ENCODE results near the gene UBIAD1.
"Not testable (repeated sequence)": the region's sequence is repeated elsewhere in the genome, so short reads cannot be mapped to it uniquely, and the experiment has no call there.

UBIAD1 gene

GRCh38 chr1:11272832-11273594, at the start of gene UBIAD1:
TSS of gene UBIAD1 (plus strand) at chr1:11273198. CDS start at chr1:11273532, 334 bp downstream.
- DNase-seq, result peak; percentile 84

- DNase-seq, result no peak
Observed at GRCh38 chr1:11227106-11228077, 45.6 kb upstream of the UBIAD1 start.

GRCh38 chr1:11229203-11229602, 43.8 kb upstream of the UBIAD1 start:
- DNase-seq, result no peak

GRCh38 chr1:11233208-11233607, 39.8 kb upstream of the UBIAD1 start:
- no peak for DNase-seq

- no peak for DNase-seq
Observed at GRCh38 chr1:11237356-11237755, 35.6 kb upstream of the UBIAD1 start.

GRCh38 chr1:11238311-11238710, 34.7 kb upstream of the UBIAD1 start:
- no peak for DNase-seq

GRCh38 chr1:11245248-11245647, 27.8 kb upstream of the UBIAD1 start:
- DNase-seq, result no peak

- DNase-seq, result peak; percentile 27
Observed at GRCh38 chr1:11245904-11246719, 26.9 kb upstream of the UBIAD1 start.

- DNase-seq, result no peak
Observed at GRCh38 chr1:11248169-11248568, 24.8 kb upstream of the UBIAD1 start.

GRCh38 chr1:11252538-11252937, 20.5 kb upstream of the UBIAD1 start:
- DNase-seq, result no peak

- DNase-seq, result no peak
Observed at GRCh38 chr1:11253226-11253625, 19.8 kb upstream of the UBIAD1 start.

GRCh38 chr1:11256299-11256698, 16.7 kb upstream of the UBIAD1 start:
- DNase-seq, result no peak

GRCh38 chr1:11262171-11263049, 10.6 kb upstream of the UBIAD1 start, which contains the start of gene MTOR:
TSS of gene MTOR (minus strand) at chr1:11262551. CDS start at chr1:11259409, 3,142 bp downstream.
- peak; percentile 99 for DNase-seq

- no peak for DNase-seq
Observed at GRCh38 chr1:11266268-11267074, 6.5 kb upstream of the UBIAD1 start.

- not testable (repeated sequence) for DNase-seq
Observed at GRCh38 chr1:11267350-11268337, 5.4 kb upstream of the UBIAD1 start.

- no peak for DNase-seq
Observed at GRCh38 chr1:11272544-11272831, 510 bp upstream of the UBIAD1 start.

- no peak for DNase-seq
Observed at GRCh38 chr1:11273595-11274234, 717 bp downstream of the UBIAD1 start.

- no peak for DNase-seq
Observed at GRCh38 chr1:11279152-11279551, 6.2 kb downstream of the UBIAD1 start.

GRCh38 chr1:11279630-11280029, 6.6 kb downstream of the UBIAD1 start:
- DNase-seq, result no peak
